COLO829 (cell line): ENCODE results near the gene MIS18A.
A peak's percentile ranks its signal among the peaks of the same experiment; 100 is the strongest.
"Not testable (repeated sequence)": the region's sequence is repeated elsewhere in the genome, so short reads cannot be mapped to it uniquely, and the experiment has no call there.

Source experiments
- DNase-seq: peaks from one replicate; pipeline ENCODE4 v3.0.0; 2012; ENCODE audit warnings: low spot score

MIS18A gene

GRCh38 chr21:32278518-32279376, at the start of gene MIS18A:
Gene MIS18A (minus strand): TSS chr21:32279049. CDS start chr21:32279014, 35 bp downstream.
- DNase-seq: peak; percentile 96

GRCh38 chr21:32328595-32328994, 49.7 kb upstream of the MIS18A start:
- DNase-seq: peak; percentile 60

- DNase-seq: no peak
Measured at GRCh38 chr21:32325706-32326105, 46.9 kb upstream of the MIS18A start.

DNA sequence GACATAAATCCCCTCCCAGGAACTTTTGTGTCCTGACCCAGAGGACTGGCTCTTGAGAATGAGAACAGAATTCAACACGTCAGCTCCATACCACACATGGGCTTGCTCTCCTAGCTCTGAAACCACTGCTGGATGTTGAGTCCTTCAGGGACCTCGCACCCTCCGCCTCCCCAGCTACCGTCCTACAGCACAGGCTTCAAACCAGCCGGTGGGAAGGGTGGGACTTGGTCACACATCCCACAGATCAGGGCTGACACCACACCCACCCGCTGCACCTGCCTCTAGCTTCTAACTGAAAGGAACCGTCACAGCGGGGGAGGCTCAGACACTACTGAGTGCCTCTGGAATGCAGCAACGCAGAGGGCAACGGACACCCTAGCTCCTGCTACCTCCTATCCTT, 43.8 kb upstream of the MIS18A start:
- DNase-seq: no peak

DNA sequence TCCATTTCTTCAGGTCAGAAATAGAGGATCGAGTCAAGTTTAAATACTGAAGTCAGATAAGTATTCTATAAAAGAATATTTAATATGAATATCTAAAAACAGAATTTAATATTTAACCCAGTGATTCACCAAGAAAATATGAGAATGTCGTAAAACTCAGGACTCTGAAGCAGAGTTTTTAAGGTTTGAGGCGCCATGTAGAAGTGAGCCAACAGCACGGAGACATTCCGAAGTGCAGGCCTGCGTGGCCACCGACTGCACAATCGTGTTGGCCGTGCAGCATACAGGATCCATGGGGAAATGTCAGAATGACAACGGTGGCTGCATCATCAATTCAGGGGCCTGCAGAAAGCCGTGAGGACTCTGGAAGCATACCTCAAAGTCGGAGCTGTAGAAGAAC, 43.3 kb upstream of the MIS18A start:
- DNase-seq: no peak

DNA sequence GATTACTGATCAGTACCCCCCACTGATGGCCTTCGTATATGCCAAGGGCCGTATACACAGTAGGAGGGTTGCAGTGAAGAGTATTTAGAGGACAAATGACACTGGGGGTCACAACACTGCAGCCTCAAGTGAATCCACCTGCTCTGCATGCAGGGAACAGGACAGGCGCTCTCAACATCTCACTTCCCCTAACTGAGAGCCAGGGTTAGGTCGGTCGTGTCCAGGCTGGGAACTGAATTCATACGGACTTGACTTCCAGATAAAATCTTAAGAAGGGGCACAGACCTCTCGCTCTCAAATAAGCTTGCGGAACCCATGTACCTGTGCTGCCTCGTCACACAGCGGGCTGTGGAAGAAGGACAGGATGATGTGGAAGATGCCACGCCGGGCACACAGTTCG, 42.6 kb upstream of the MIS18A start:
- DNase-seq: no peak

DNA sequence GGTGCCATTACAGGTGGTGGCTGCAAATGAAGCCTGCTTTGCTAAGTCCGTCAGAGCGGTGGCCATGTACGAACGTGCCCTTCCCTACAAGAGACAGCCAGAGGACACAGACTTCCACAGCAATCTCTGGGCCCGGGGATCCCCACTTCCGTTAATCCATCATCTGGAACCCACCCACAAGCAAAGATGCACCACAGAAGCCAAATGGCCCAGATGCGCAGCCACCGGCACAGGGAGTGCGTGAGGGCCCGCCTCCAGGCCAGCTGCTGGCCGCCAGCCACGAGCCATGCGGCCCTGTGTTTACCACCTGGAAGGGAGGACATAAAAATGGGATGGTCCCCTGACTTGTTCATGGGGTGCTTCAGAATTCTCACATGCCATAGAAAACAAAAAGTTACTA, 41.9 kb upstream of the MIS18A start:
- DNase-seq: no peak

GRCh38 chr21:32320059-32320458, 41.2 kb upstream of the MIS18A start:
- no peak for DNase-seq

DNA sequence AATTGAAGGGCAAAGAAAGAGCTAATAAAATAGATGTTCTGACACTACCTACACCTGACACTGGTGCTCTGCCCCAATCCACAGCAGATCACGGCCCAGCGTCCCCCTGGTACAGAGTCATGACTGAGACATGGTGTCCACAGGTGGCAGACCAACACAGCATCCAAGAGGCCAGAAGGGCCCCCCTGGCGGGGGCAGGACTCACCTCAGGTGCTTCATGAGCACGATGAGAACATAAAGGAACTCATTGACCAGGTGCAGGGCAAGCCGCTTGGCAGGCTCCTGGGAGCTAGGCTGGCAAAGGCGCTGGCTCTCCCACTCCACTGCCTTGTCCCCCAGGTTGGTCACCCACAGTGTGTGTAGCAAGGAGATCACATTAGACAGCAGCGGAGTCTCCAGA, 40.2 kb upstream of the MIS18A start:
- no peak for DNase-seq

DNA sequence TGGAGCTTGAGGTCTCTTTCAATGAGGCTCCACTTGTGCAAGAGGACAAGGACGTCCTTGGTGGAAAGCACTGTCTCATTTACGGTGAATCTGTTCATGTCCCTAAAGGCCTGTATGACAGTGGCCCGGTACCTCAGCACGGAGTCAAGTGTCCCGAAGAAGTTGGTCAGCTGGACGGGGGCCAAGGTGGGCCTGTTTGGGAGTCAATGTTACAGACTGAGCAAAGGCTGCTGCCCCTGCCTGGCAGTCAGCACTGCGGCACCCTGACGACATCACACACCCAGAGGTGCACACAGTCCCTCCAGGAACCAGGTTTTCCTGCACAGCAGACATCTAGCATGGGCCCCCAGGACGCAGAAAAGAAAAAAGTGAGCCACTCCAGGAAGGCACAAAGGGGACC, 38.9 kb upstream of the MIS18A start:
- no peak for DNase-seq

- no peak for DNase-seq
Measured at GRCh38 chr21:32316361-32317215, 37.7 kb upstream of the MIS18A start.

DNA sequence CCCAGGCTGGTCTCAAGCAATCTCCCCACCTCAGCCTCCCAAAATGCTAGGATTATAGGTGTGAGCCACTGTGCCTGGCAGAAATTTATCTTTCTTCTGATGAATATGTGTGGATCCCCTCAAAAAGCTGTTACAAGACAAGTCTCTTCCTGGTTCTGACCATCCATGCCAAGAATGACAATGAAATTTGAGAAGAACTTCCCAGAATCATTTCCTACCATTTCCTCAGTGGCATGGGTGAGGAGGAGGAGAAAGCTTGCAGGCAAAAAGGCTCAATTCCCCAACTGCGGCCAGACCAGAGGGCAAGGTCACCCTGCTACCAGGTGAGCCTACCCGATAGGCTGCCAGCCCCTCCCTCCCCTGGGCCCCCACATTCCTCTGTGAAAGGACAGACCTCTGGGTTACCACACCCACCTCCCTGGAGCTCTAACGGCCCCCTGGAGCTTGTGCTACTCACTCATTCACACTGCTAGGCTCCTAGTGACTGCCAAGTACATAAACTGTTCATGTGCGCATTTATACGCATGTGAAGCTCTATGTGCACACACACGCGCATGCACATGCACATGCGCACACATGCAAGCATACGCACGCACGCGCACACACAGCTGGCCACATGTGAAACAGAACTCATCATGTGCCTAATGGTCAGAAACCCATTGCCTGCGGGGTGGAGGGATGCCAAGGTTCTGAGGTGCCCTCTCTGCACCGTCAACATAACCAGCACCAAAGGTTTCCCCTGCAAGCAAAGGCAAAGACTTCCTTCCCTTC, 36.8 kb upstream of the MIS18A start:
- DNase-seq: no peak

DNA sequence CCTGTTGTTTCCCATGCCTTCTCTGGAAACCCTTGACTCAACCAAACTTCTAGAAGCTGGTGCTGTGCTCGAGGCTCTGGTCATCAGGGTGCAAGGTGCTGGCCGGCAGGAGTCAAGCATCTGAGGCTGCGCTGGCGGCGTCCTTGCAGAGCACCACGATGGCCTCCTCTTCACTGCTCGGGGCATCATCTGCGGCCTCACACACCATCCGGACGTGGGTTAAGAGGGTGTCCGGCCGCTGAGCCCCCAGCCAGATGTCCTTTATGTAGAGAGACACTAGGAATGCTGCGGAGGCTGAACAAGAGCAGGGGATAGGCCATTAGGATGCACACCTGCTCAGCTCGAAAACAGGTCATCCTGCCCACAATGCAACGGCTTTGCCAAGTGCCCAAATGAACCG, 36.0 kb upstream of the MIS18A start:
- no peak for DNase-seq

GRCh38 chr21:32312976-32313375, 34.1 kb upstream of the MIS18A start:
- no peak for DNase-seq

DNA sequence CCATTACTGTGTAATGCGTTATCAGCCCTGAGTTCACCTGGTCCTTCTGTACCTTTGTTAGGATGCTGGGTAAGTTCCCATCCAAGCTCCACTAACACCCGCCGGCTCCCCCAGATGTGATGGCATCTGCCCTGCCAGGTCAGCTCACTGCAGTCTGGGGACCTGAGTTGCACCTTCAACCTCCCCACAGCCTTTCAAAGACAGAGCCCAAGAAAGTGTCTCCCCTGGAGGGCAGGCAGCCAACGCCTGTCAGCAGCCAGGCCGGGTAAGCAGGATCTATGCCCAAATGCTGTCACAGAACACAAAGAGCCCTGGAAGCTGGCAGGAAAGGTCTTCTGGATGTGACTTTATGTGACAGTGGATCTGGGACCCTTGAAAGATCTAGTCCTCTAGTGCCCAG, 33.5 kb upstream of the MIS18A start:
- DNase-seq: no peak

- DNase-seq: no peak
Measured at GRCh38 chr21:32311621-32312020, 32.8 kb upstream of the MIS18A start.

- DNase-seq: not testable (repeated sequence)
Measured at GRCh38 chr21:32310976-32311375, 32.1 kb upstream of the MIS18A start.

DNA sequence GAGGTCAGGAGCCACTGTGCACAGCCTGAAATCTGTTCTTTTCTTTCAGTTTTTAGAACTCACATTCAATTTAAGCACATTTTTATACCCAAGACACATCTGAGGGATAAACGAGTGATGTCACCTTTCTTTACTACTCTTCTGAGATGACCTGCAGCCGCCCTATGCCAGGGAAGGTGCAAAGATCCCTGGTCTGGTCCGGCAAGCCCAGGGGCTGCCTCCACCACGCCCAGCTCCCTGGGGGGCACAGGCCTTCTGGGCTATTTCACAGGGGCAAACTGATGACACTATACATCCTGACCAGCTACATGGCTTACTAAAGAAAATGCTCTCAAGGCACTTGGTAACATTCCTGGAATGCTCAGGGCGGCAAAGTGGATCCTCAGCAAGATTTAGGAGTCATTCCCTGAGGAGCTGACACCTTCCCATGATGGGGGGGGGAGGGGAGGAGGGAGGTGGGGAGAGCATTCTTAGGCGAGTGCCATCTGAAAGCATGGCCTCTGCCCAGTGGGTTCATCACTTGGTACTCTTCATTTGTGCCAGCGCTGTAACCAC, 31.1 kb upstream of the MIS18A start:
- DNase-seq: no peak

DNA sequence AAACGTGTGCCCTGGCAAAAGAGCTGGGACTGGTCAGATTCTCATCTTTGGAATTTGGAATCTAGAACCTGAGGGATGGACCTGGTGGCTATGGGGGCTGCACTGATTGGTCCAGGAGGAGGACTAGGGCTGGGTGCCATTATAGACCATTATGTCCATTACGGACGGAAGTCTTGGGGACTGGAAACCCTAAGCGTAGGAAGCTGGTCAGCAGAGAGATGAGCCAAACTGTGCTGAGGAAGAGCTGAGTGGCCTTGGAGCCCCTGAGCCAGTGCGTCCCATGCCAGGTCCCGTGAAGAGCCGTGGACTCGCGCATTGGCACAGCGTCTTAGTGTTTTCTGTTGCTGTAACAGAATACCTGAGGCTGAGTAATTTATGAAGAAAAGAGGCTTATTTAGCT, 29.8 kb upstream of the MIS18A start:
- no peak for DNase-seq

DNA sequence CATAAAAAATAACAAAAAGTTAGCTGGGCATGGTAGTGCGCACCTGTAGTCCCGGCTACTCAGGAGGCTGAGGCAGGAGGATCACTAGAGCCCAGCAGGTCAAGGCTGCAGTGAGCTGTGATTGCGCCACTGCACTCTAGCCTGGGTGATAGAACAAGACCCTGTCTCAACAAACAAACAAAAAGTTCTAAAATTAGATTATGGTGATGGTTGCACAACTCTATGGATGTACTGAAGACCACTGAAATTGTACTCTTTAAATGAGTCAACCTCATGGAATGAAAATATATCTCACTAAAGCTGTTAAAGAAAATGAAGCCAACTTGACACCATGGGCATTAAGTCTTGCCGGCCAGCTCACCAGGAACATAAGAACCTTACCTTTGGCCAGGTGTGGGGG, 28.9 kb upstream of the MIS18A start:
- no peak for DNase-seq

GRCh38 chr21:32306021-32306780, 27.4 kb upstream of the MIS18A start:
- DNase-seq: no peak
